Measurements from ENCODE around the gene SYCP2L. TPM values are rescaled to one million over a fixed set of nuclear protein-coding genes. Genes with fewer than 3 reads are reported as not detected.

SYCP2L gene
- total RNA-seq, 1 experiment from 2014 or later, result 9.7 TPM

- TF ChIP-seq CTCF (conservative IDR thresholded peaks at IDR 0.05; ENCODE audit: low read depth, low read length) (no peak), EZH2 (IDR thresholded peaks at IDR 0.05; ENCODE audit: borderline replicate concordance, low read depth, low read length, poor library complexity, severe bottlenecking) (no peak)
- ChIA-PET POLR2A (ENCODE audit: low non-redundant PET) (no interaction called here), CTCF (no interaction called here)
- Histone ChIP-seq H3K27me3 (replicated peaks; ENCODE audit: insufficient read depth, low read depth, low read length, poor library complexity) (no peaks in the 10 kb centered on the region), H3K36me3 (ENCODE audit: insufficient read depth, low read length, poor library complexity, severe bottlenecking) (no peaks in the 10 kb centered on the region), H3K4me1 (ENCODE audit: insufficient read depth, low read length, poor library complexity, severe bottlenecking) (no peaks in the 10 kb centered on the region), H3K9me3 (ENCODE audit: low read depth, low read length, poor library complexity, severe bottlenecking) (peaks cover 14% of the 10 kb centered on the region), H3K27ac (ENCODE audit: low read depth, low read length, poor library complexity, severe bottlenecking) (no peak overlapping the region), H3K4me3 (ENCODE audit: low read depth, low read length, poor library complexity, severe bottlenecking) (no peak overlapping the region)
- no peak for DNase-seq (ENCODE audit: low spot score)
- BruUV-seq (replicated peaks), result no TSS peak
- intact Hi-C loops (cut with micrococcal nuclease; ENCODE audit: unreplicated experiment), result no loop called here
These were observed 31.8 kb upstream of the SYCP2L start for GRCh38 chr6:10854922-10855632.

GRCh38 chr6:10857259-10857658 is 29.6 kb upstream of the SYCP2L start:
- POLR2A ChIA-PET (ENCODE audit: low non-redundant PET), result no interaction called here

GRCh38 chr6:10861086-10861485 is 25.8 kb upstream of the SYCP2L start:
- CTCF ChIA-PET, result no interaction called here
- POLR2A ChIA-PET (ENCODE audit: low non-redundant PET), result no interaction called here
- Histone ChIP-seq H3K9me3 (ENCODE audit: low read depth, low read length, poor library complexity, severe bottlenecking) (no peaks in the 10 kb centered on the region), H3K4me3 (ENCODE audit: low read depth, low read length, poor library complexity, severe bottlenecking) (no peak overlapping the region), H3K36me3 (ENCODE audit: insufficient read depth, low read length, poor library complexity, severe bottlenecking) (no peaks in the 10 kb centered on the region), H3K27me3 (replicated peaks; ENCODE audit: insufficient read depth, low read depth, low read length, poor library complexity) (no peaks in the 10 kb centered on the region), H3K27ac (ENCODE audit: low read depth, low read length, poor library complexity, severe bottlenecking) (no peak overlapping the region), H3K4me1 (ENCODE audit: insufficient read depth, low read length, poor library complexity, severe bottlenecking) (no peaks in the 10 kb centered on the region)
- no peak for DNase-seq (ENCODE audit: low spot score)
- TF ChIP-seq EZH2 (IDR thresholded peaks at IDR 0.05; ENCODE audit: borderline replicate concordance, low read depth, low read length, poor library complexity, severe bottlenecking), result no peak
- no peak for TF ChIP-seq CTCF (conservative IDR thresholded peaks at IDR 0.05; ENCODE audit: low read depth, low read length)
- intact Hi-C loops (cut with micrococcal nuclease; ENCODE audit: unreplicated experiment), result no loop called here
- BruUV-seq (replicated peaks), result no TSS peak

More at GRCh38 chr6:10857259-10857658, 29.6 kb upstream of the SYCP2L start:
- TF ChIP-seq EZH2 (IDR thresholded peaks at IDR 0.05; ENCODE audit: borderline replicate concordance, low read depth, low read length, poor library complexity, severe bottlenecking), result no peak
- TF ChIP-seq CTCF (conservative IDR thresholded peaks at IDR 0.05; ENCODE audit: low read depth, low read length), result no peak
- DNase-seq (ENCODE audit: low spot score), result no peak
- intact Hi-C loops (cut with micrococcal nuclease; ENCODE audit: unreplicated experiment), result no loop called here
- no peaks in the 10 kb centered on the region for H3K27me3 ChIP-seq (replicated peaks; ENCODE audit: insufficient read depth, low read depth, low read length, poor library complexity)
- no peaks in the 10 kb centered on the region for H3K36me3 ChIP-seq (ENCODE audit: insufficient read depth, low read length, poor library complexity, severe bottlenecking)
- BruUV-seq (replicated peaks), result no TSS peak
- CTCF ChIA-PET, result no interaction called here
- no peak overlapping the region for H3K27ac ChIP-seq (ENCODE audit: low read depth, low read length, poor library complexity, severe bottlenecking)
- H3K4me3 ChIP-seq (ENCODE audit: low read depth, low read length, poor library complexity, severe bottlenecking), result no peak overlapping the region
- peaks cover 14% of the 10 kb centered on the region for H3K9me3 ChIP-seq (ENCODE audit: low read depth, low read length, poor library complexity, severe bottlenecking)
- no peaks in the 10 kb centered on the region for H3K4me1 ChIP-seq (ENCODE audit: insufficient read depth, low read length, poor library complexity, severe bottlenecking)

Measured in A673 (cell line).